ENCODE measurements around the gene HRNR. TPM values are rescaled to one million over a fixed set of nuclear protein-coding genes. Genes with fewer than 3 reads are reported as not detected.

Gene HRNR
- total RNA-seq, 3 donors from 2014 or later (not counting 1 experiment from before 2014, with no cell fraction given) = not detected

DNA sequence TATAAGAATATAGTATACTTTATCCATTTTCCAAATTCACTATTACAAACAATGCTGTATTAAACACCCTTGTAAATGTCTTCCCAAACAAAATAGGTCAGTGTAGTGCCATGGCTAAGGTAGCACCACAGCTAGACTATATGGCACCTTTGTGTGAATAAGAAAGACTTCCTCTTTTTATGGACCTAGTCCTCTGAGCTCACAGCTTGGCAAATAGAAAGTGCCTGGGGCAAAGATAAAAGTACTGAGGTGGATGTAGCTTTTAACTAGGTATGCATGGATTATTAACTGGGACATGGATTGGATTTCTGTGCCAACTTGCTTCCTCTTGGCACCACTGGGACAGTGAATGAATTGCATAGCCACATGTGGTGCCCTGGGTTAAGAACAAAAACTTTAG, 25.0 kb downstream of the HRNR start:
- intact Hi-C loops (cut with micrococcal nuclease) = no loop called here
- H3K36me3 Mint-ChIP-seq = no peaks in the 10 kb centered on the region
- TF ChIP-seq, protein P1, sequence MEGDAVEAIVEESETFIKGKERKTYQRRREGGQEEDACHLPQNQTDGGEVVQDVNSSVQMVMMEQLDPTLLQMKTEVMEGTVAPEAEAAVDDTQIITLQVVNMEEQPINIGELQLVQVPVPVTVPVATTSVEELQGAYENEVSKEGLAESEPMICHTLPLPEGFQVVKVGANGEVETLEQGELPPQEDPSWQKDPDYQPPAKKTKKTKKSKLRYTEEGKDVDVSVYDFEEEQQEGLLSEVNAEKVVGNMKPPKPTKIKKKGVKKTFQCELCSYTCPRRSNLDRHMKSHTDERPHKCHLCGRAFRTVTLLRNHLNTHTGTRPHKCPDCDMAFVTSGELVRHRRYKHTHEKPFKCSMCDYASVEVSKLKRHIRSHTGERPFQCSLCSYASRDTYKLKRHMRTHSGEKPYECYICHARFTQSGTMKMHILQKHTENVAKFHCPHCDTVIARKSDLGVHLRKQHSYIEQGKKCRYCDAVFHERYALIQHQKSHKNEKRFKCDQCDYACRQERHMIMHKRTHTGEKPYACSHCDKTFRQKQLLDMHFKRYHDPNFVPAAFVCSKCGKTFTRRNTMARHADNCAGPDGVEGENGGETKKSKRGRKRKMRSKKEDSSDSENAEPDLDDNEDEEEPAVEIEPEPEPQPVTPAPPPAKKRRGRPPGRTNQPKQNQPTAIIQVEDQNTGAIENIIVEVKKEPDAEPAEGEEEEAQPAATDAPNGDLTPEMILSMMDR (IDR thresholded peaks at IDR 0.05) = no peak
- no peaks in the 10 kb centered on the region for H3K9me3 Mint-ChIP-seq
- no peak overlapping the region for H3K4me3 ChIP-seq (ENCODE audit: low read length)
- H3K27ac Mint-ChIP-seq = no peak overlapping the region
- no peaks in the 10 kb centered on the region for H3K4me1 ChIP-seq (ENCODE audit: control insufficient read depth, insufficient read depth, low read length)
- peaks cover 6 to 24% of the 10 kb centered on the region in 2 donors for H3K27me3 Mint-ChIP-seq (ENCODE audit: low read depth in 2 of 2)
- H3K27me3 ChIP-seq (ENCODE audit: control insufficient read depth, insufficient read depth, low read length) = peaks cover 2% of the 10 kb centered on the region
- no peaks in the 10 kb centered on the region for H3K9me3 ChIP-seq (ENCODE audit: control insufficient read depth, insufficient read depth, low read length)
- ATAC-seq (no peak), DNase-seq (no peak)
- H3K36me3 ChIP-seq (ENCODE audit: control insufficient read depth, insufficient read depth, low read length) = no peaks in the 10 kb centered on the region
- no peak overlapping the region for H3K27ac ChIP-seq (ENCODE audit: low read length)
- no peaks in the 10 kb centered on the region for H3K4me1 Mint-ChIP-seq
- H3K4me3 Mint-ChIP-seq = no peak overlapping the region

DNA sequence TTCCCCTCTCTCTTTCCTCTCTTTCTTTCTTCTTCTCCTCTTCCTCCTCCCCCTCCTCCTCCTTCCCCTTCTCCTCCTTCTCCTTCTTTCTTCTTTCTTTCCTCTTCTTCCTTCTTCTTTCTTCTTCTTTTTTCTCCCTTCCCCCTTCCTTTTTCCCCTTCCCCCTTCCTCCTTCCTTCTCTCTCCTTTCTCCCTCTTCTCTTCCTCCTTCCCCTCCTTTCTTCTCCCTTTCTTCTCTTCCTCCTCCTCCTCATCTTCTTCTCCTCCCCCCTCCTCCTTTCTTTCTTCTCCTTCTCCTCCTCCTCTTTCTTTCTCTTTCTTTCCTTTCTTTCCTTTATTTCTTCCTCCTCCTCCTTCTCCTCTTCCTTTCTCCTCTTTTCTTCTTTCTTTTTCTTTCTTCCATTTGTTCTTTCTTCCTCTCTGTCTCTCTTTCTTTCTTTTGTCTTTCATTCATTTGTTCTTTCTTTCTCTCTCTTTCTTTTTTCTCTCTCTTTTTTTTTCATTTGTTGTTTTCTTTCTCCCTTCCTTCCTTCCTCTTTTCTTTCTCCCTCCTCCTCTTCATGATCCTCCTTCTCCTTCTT, 26.5 kb downstream of the HRNR start:
- Histone ChIP-seq H3K27me3 (ENCODE audit: control insufficient read depth, insufficient read depth, low read length) (peaks cover 2% of the 10 kb centered on the region), H3K27ac (ENCODE audit: low read length) (no peak overlapping the region), H3K36me3 (ENCODE audit: control insufficient read depth, insufficient read depth, low read length) (no peaks in the 10 kb centered on the region), H3K9me3 (ENCODE audit: control insufficient read depth, insufficient read depth, low read length) (no peaks in the 10 kb centered on the region), H3K4me3 (ENCODE audit: low read length) (no peak overlapping the region), H3K4me1 (ENCODE audit: control insufficient read depth, insufficient read depth, low read length) (no peaks in the 10 kb centered on the region)
- ATAC-seq (no peak), DNase-seq (no peak)
- Mint-ChIP-seq H3K9me3 (no peaks in the 10 kb centered on the region), H3K4me3 (no peak overlapping the region), H3K27ac (no peak overlapping the region), H3K27me3 (ENCODE audit: low read depth in 2 of 2) (peaks cover 6 to 25% of the 10 kb centered on the region in 2 donors), H3K4me1 (no peaks in the 10 kb centered on the region), H3K36me3 (no peaks in the 10 kb centered on the region)
- TF ChIP-seq, protein P1 (IDR thresholded peaks at IDR 0.05) = no peak
- intact Hi-C loops (cut with micrococcal nuclease) = no loop called here

DNA sequence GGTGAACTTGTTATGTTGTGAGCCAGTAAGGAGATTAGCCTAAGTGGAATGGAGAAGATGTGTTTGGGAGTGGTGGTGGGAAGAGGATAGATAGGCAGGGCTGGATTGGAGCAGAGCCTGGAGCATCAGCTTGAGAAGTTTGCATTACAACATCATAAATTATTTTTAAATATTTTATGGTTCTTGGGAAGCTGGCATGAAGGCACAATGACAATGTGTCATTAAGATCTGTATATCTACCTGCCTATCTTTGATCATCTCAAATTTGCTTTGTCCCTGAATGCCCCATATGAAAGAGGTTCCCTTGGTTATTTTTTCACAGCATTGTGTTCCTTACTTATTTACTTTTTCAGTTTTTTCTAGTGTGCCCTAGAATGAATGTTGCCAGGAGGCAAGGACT, 32.3 kb downstream of the HRNR start:
- TF ChIP-seq, protein P1 (IDR thresholded peaks at IDR 0.05) = no peak
- H3K9me3 ChIP-seq (ENCODE audit: control insufficient read depth, insufficient read depth, low read length) = no peaks in the 10 kb centered on the region
- Mint-ChIP-seq H3K27me3 (ENCODE audit: low read depth in 2 of 2) (peaks cover 0 to 10% of the 10 kb centered on the region in 2 donors), H3K9me3 (no peaks in the 10 kb centered on the region), H3K36me3 (no peaks in the 10 kb centered on the region), H3K4me3 (no peak overlapping the region), H3K4me1 (peaks cover 6 to 7% of the 10 kb centered on the region in 2 donors), H3K27ac (no peak overlapping the region)
- H3K4me3 ChIP-seq (ENCODE audit: low read length) = no peak overlapping the region
- DNase-seq (no peak), ATAC-seq (no peak)
- intact Hi-C loops (cut with micrococcal nuclease) = loop anchor here (2.0 kb wide), 1 partner anchor 155 kb away; no protein-coding TSS in a partner anchor
- H3K36me3 ChIP-seq (ENCODE audit: control insufficient read depth, insufficient read depth, low read length) = no peaks in the 10 kb centered on the region
- no peak overlapping the region for H3K27ac ChIP-seq (ENCODE audit: low read length)
- no peaks in the 10 kb centered on the region for H3K27me3 ChIP-seq (ENCODE audit: control insufficient read depth, insufficient read depth, low read length)
- H3K4me1 ChIP-seq (ENCODE audit: control insufficient read depth, insufficient read depth, low read length) = peaks cover 15% of the 10 kb centered on the region

DNA sequence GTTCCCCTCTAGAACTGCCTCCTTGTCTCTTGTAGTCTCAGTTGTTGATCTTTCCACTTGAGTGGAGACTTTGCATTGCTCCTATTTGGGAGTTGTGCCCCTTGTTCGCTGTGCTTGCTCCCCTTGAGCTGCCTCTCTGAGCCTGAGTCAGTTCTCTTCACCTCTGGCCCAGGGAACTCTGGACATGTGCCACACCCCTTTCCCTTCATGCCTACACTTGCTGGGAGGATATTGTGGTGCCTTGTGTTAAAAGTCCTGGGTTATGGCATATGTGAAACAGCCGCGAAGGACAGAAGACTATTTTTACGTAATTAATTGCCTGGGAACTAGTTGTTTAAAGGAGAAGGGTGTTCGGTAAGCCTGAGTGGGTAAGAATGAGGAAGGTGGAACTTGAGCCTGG, 32.7 kb downstream of the HRNR start:
- DNase-seq = no peak
- H3K4me1 Mint-ChIP-seq = peaks cover 6 to 7% of the 10 kb centered on the region in 2 donors
- H3K36me3 ChIP-seq (ENCODE audit: control insufficient read depth, insufficient read depth, low read length) = no peaks in the 10 kb centered on the region
- WGBS (ENCODE audit: insufficient coverage) = 90% methylated on average over 5 of the region's 5 CpGs
- peaks cover 0 to 10% of the 10 kb centered on the region in 2 donors for H3K27me3 Mint-ChIP-seq (ENCODE audit: low read depth in 2 of 2)
- no peaks in the 10 kb centered on the region for H3K27me3 ChIP-seq (ENCODE audit: control insufficient read depth, insufficient read depth, low read length)
- H3K27ac ChIP-seq (ENCODE audit: low read length) = no peak overlapping the region
- H3K4me1 ChIP-seq (ENCODE audit: control insufficient read depth, insufficient read depth, low read length) = peaks cover 15% of the 10 kb centered on the region
- ATAC-seq = no peak
- no peaks in the 10 kb centered on the region for H3K9me3 ChIP-seq (ENCODE audit: control insufficient read depth, insufficient read depth, low read length)
- H3K4me3 Mint-ChIP-seq = no peak overlapping the region
- TF ChIP-seq, protein P1 (IDR thresholded peaks at IDR 0.05) = no peak
- H3K36me3 Mint-ChIP-seq = no peaks in the 10 kb centered on the region
- H3K4me3 ChIP-seq (ENCODE audit: low read length) = no peak overlapping the region
- no peaks in the 10 kb centered on the region for H3K9me3 Mint-ChIP-seq
- intact Hi-C loops (cut with micrococcal nuclease) = loop anchor here (2.0 kb wide), 1 partner anchor 156 kb away; no protein-coding TSS in a partner anchor
- no peak overlapping the region for H3K27ac Mint-ChIP-seq
